Activated CD8-positive, alpha-beta memory T cell treated with anti-CD3 and anti-CD28 coated beads, Interleukin-2, amount 50 U/mL, for 24 hours (primary cell): Measurements from ENCODE around the gene TMSB15C.
"Not testable (repeated sequence)": the region's sequence is repeated elsewhere in the genome, so short reads cannot be mapped to it uniquely, and the experiment has no call there.

Experiments
- DNase-seq: peaks from one replicate; pipeline ENCODE4 v3.0.0-alpha.2; 2020; ENCODE audit errors: extremely low read depth

TMSB15C gene

GRCh38 chrX:104075778-104076445 is at the start of gene TMSB15C:
Gene TMSB15C, minus strand, starts transcription at chrX:104076236.
- DNase-seq = not testable (repeated sequence)

- no peak for DNase-seq
Observed at GRCh38 chrX:104122829-104123228, 46.8 kb upstream of the TMSB15C start.

GRCh38 chrX:104118765-104119164 is 42.7 kb upstream of the TMSB15C start:
- DNase-seq = no peak

GRCh38 chrX:104117759-104118158 is 41.7 kb upstream of the TMSB15C start:
- no peak for DNase-seq

- no peak for DNase-seq
Observed at GRCh38 chrX:104113222-104113965, 37.4 kb upstream of the TMSB15C start.

GRCh38 chrX:104112326-104112951 is 36.4 kb upstream of the TMSB15C start, which contains the start of gene ZCCHC18:
Gene ZCCHC18, plus strand, starts transcription at chrX:104112523. Its CDS starts 1,589 bp downstream, at chrX:104114112.
- no peak for DNase-seq

- not testable (repeated sequence) for DNase-seq
Observed at GRCh38 chrX:104110491-104111240, 34.6 kb upstream of the TMSB15C start.

- no peak for DNase-seq
Observed at GRCh38 chrX:104108955-104109354, 32.9 kb upstream of the TMSB15C start.

- no peak for DNase-seq
Observed at GRCh38 chrX:104105330-104106262, 29.6 kb upstream of the TMSB15C start.

- DNase-seq = no peak
Observed at GRCh38 chrX:104104676-104105075, 28.6 kb upstream of the TMSB15C start.

GRCh38 chrX:104098919-104099318 is 22.9 kb upstream of the TMSB15C start:
- no peak for DNase-seq

GRCh38 chrX:104098151-104098808 is 22.2 kb upstream of the TMSB15C start:
- DNase-seq = no peak

- no peak for DNase-seq
Observed at GRCh38 chrX:104085919-104086318, 9.9 kb upstream of the TMSB15C start.

GRCh38 chrX:104085477-104085876 is 9.4 kb upstream of the TMSB15C start:
- DNase-seq = no peak

GRCh38 chrX:104084534-104085277 is 8.7 kb upstream of the TMSB15C start:
- DNase-seq = no peak

- DNase-seq = no peak
Observed at GRCh38 chrX:104084063-104084462, 8.0 kb upstream of the TMSB15C start.

GRCh38 chrX:104077854-104078253 is 1.8 kb upstream of the TMSB15C start:
- DNase-seq = not testable (repeated sequence)

GRCh38 chrX:104062636-104063035 is 13.4 kb downstream of the TMSB15C start:
- not testable (repeated sequence) for DNase-seq

- not testable (repeated sequence) for DNase-seq
Observed at GRCh38 chrX:104054956-104055355, 21.1 kb downstream of the TMSB15C start.

- DNase-seq = no peak
Observed at GRCh38 chrX:104047171-104047570, 28.9 kb downstream of the TMSB15C start.
